ENCODE results near the gene C1orf174. TPM values are rescaled to one million over a fixed set of nuclear protein-coding genes. Genes with fewer than 3 reads are reported as not detected.

Gene C1orf174
- total RNA-seq, 1 experiment from 2014 or later, result 70.9 TPM

DNA sequence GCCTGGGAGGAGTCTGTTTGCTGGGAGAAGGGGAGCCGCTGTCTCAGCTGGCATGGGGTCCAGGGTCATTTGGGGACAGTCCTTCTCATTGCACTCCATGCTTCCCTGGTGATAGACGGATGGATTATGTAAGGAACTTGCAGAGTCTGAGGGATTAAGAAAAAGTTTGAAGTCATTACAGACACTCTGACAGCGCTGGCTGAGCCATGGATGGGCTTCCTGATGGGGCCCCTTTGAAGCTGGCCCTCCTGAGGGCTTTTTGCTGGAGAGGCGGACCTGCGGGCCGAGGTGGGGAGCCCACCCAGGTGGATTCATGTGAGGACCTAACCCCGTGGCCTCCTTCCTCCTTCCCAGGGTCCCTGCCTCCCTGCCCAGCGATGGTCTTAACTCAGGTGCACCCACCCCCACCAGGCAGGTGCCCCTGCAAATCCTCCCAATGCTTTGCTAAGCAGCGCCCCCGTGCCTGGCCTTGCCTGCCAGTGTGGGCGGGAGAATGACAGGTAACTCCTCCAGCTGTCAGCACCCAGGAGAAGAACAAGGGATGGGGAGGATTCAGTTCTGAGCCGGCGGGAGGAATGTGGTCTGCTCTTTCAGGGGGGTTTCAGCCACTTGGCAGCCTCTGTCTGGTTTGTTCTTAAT, 24.2 kb upstream of the C1orf174 start:
- BruUV-seq (replicated peaks), result no TSS peak

DNA sequence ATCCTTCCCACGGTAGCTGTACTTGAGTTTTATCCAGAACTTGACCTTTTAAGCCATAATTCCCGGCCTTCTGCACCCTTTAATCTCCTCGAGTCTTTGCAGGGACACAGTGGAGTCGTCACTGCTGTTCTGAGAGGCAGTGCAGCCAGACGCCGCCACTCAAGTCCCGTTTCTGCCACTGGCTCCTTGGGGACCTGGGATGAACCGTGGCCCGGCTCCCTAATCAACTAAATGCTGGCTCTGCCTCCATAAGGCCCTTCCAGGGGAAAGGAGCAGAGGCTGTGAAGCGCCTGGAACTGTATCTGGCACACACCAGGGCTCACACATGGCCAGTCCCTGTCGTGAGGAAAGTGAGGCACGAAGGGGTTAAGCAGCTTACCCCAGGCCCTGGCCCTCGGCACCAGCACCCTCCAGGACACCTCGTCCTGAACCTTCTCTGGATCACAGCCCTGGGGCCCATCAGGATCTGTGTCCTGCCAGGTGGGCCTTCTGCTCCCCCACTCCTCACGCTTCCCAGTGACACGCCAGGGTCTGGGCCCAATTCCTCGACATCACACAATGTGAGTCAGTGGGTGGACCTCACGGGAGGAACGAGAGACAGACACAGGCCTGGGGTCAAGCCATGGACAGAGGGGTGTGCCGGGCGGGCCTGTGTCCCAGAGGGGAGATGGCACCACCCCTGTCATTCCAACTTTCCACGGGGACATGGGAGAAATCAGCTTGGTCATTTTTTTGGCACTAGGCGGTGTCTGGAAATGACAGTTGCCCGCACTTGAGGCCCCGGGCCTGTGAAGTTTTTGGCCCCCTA, 23.5 kb upstream of the C1orf174 start:
- peaks cover 65% of the 10 kb centered on the region for H3K27me3 ChIP-seq (ENCODE audit: low read length)
- DNase-seq, result no peak
- ChIA-PET CTCF (no interaction called here), POLR2A (ENCODE audit: unreplicated experiment) (no interaction called here)
- no TSS peak for BruUV-seq (replicated peaks)
- H2AFZ ChIP-seq (ENCODE audit: low read length), result no peak overlapping the region
- TF ChIP-seq, protein P1, sequence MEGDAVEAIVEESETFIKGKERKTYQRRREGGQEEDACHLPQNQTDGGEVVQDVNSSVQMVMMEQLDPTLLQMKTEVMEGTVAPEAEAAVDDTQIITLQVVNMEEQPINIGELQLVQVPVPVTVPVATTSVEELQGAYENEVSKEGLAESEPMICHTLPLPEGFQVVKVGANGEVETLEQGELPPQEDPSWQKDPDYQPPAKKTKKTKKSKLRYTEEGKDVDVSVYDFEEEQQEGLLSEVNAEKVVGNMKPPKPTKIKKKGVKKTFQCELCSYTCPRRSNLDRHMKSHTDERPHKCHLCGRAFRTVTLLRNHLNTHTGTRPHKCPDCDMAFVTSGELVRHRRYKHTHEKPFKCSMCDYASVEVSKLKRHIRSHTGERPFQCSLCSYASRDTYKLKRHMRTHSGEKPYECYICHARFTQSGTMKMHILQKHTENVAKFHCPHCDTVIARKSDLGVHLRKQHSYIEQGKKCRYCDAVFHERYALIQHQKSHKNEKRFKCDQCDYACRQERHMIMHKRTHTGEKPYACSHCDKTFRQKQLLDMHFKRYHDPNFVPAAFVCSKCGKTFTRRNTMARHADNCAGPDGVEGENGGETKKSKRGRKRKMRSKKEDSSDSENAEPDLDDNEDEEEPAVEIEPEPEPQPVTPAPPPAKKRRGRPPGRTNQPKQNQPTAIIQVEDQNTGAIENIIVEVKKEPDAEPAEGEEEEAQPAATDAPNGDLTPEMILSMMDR (conservative IDR thresholded peaks at IDR 0.05; ENCODE audit: low read depth, low read length), result no peak
- TF ChIP-seq EZH2phosphoT487 (IDR thresholded peaks at IDR 0.05; ENCODE audit: borderline replicate concordance, low read length), result no peak
- TF ChIP-seq EZH2 (IDR thresholded peaks at IDR 0.05; ENCODE audit: low read length, unreplicated experiment), result no peak
- intact Hi-C loops (cut with micrococcal nuclease), result no loop called here
- H3K27ac ChIP-seq (ENCODE audit: low read length), result no peak overlapping the region
- no peaks in the 10 kb centered on the region for H3K9me2 ChIP-seq (replicated peaks; ENCODE audit: low read length)
- H3F3A ChIP-seq (ENCODE audit: low read length, unreplicated experiment), result no peaks in the 10 kb centered on the region
- no peaks in the 10 kb centered on the region for H3K79me2 ChIP-seq (ENCODE audit: low read length)
- no peak for ATAC-seq
- no peaks in the 10 kb centered on the region for H3K4me1 ChIP-seq (ENCODE audit: insufficient read depth, low read length)
- no peak overlapping the region for H3K9ac ChIP-seq (ENCODE audit: low read length)
- H3K36me3 ChIP-seq (ENCODE audit: low read depth, low read length), result no peaks in the 10 kb centered on the region
- H4K20me1 ChIP-seq (ENCODE audit: low read length), result no peaks in the 10 kb centered on the region
- no peak overlapping the region for H3K4me2 ChIP-seq (ENCODE audit: low read length)
- no peaks in the 10 kb centered on the region for H3K9me3 ChIP-seq (ENCODE audit: low read length)
- H3K4me3 ChIP-seq (ENCODE audit: low read length), result no peak overlapping the region

More for the DNA sequence above, 24.2 kb upstream of the C1orf174 start:
- no peak overlapping the region for H3K4me3 ChIP-seq (ENCODE audit: low read length)
- ChIA-PET POLR2A (ENCODE audit: unreplicated experiment) (no interaction called here), CTCF (no interaction called here)
- no peaks in the 10 kb centered on the region for H3K4me1 ChIP-seq (ENCODE audit: insufficient read depth, low read length)
- no peaks in the 10 kb centered on the region for H3K9me2 ChIP-seq (replicated peaks; ENCODE audit: low read length)
- DNase-seq, result no peak
- no peaks in the 10 kb centered on the region for H3K36me3 ChIP-seq (ENCODE audit: low read depth, low read length)
- H3K9ac ChIP-seq (ENCODE audit: low read length), result no peak overlapping the region
- intact Hi-C loops (cut with micrococcal nuclease), result no loop called here
- H3K4me2 ChIP-seq (ENCODE audit: low read length), result no peak overlapping the region
- peaks cover 58% of the 10 kb centered on the region for H3K27me3 ChIP-seq (ENCODE audit: low read length)
- no peak overlapping the region for H2AFZ ChIP-seq (ENCODE audit: low read length)
- no peak for ATAC-seq
- no peaks in the 10 kb centered on the region for H4K20me1 ChIP-seq (ENCODE audit: low read length)
- no peaks in the 10 kb centered on the region for H3F3A ChIP-seq (ENCODE audit: low read length, unreplicated experiment)
- TF ChIP-seq, protein P1 (conservative IDR thresholded peaks at IDR 0.05; ENCODE audit: low read depth, low read length), result no peak
- H3K27ac ChIP-seq (ENCODE audit: low read length), result no peak overlapping the region
- no peaks in the 10 kb centered on the region for H3K9me3 ChIP-seq (ENCODE audit: low read length)
- no peaks in the 10 kb centered on the region for H3K79me2 ChIP-seq (ENCODE audit: low read length)

DNA sequence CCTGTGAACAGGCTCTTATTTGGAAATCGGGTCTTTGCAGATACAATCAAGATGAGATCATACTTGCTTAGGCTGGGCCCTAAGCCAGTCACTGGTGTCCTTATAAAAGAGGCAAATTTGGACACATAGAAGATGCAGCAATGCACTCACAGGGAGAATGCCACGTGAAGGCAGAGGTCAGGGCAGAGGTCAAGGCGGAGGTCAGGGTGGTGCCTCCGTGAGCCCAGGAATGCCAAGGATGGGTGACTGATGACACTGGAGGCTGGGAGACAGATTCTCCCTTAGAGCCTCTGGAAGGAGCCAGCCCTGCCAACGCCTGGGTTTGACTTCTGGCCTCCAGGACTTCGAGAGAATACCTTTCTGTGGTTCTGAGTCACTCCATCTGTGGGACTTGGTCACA, 22.8 kb upstream of the C1orf174 start:
- Histone ChIP-seq H3K9me3 (ENCODE audit: low read length) (no peaks in the 10 kb centered on the region), H3K79me2 (ENCODE audit: low read length) (no peaks in the 10 kb centered on the region), H3K9ac (ENCODE audit: low read length) (no peak overlapping the region), H3K27me3 (ENCODE audit: low read length) (peaks cover 71% of the 10 kb centered on the region), H3K4me3 (ENCODE audit: low read length) (no peak overlapping the region), H3F3A (ENCODE audit: low read length, unreplicated experiment) (no peaks in the 10 kb centered on the region), H3K4me2 (ENCODE audit: low read length) (no peak overlapping the region), H3K4me1 (ENCODE audit: insufficient read depth, low read length) (no peaks in the 10 kb centered on the region), H3K36me3 (ENCODE audit: low read depth, low read length) (no peaks in the 10 kb centered on the region), H3K27ac (ENCODE audit: low read length) (no peak overlapping the region), H4K20me1 (ENCODE audit: low read length) (no peaks in the 10 kb centered on the region), H3K9me2 (replicated peaks; ENCODE audit: low read length) (no peaks in the 10 kb centered on the region), H2AFZ (ENCODE audit: low read length) (no peak overlapping the region)
- no peak for TF ChIP-seq EZH2 (IDR thresholded peaks at IDR 0.05; ENCODE audit: low read length, unreplicated experiment)
- TF ChIP-seq, protein P1 (conservative IDR thresholded peaks at IDR 0.05; ENCODE audit: low read depth, low read length), result no peak
- no peak for TF ChIP-seq EZH2phosphoT487 (IDR thresholded peaks at IDR 0.05; ENCODE audit: borderline replicate concordance, low read length)
- no TSS peak for BruUV-seq (replicated peaks)
- no peak for ATAC-seq
- no peak for DNase-seq
- intact Hi-C loops (cut with micrococcal nuclease), result no loop called here
- CTCF ChIA-PET, result no interaction called here
- POLR2A ChIA-PET (ENCODE audit: unreplicated experiment), result no interaction called here
